ENCODE data around the gene TAX1BP3.
A peak's percentile ranks its signal among the peaks of the same experiment; 100 is the strongest.

Gene TAX1BP3

DNA sequence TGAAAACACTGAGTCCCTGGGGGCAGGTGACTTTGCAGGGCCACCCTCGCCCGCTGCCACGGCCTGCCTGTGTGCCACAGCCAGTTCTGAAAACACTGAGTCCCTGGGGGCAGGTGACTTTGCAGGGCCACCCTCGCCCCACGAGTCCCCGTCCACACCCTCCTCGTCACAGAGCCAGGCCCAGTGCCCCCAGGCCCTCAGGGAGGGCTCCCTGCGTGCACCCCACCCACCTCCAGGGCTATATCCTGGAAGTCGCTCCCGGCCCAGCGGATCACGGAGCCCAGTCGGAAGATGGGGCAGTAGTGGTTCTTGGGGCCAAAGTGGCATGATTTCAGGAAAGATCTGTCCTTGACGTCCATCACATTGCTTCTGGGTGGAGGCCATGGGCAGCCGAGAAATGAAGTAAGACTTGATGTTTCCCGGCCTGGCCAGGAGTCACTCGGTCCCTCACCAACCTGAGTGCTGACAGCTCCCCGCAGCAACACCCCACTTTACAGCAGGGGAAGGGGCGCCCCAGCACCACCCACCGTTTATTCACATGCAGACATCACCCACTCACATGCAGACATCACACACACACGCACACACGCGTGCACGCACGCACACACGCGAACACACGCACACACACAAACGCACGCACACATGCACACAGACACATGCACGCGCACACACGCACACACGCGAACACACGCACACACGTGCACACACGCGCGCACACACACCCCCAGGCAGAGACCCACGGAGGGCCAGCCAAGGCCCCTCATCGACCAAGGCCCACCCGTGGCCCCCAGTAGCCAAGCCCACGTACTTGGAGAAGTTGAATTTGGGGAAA is 21.1 kb upstream of the TAX1BP3 start:
- no peak overlapping the region for H3K4me3 ChIP-seq
- H3K27ac ChIP-seq: no peak overlapping the region

DNA sequence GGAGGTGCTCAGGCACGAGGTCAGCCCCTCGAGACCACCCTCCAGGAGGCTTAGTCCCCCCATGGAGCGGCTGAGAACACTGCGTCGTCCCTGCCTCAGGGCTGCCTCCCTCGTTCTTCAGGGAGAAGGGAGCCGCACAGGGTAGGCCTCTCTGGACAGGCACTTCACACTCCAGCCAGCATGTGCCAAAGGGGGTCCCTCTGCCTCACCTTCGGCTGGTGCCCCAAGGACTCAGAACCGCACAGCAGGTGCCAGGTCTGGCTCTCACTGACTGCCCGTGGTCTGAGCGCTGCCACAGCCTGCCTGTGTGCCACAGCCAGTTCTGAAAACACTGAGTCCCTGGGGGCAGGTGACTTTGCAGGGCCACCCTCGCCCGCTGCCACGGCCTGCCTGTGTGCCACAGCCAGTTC is 20.5 kb upstream of the TAX1BP3 start:
- H3K4me3 ChIP-seq: no peak overlapping the region
- H3K27ac ChIP-seq: no peak overlapping the region

DNA sequence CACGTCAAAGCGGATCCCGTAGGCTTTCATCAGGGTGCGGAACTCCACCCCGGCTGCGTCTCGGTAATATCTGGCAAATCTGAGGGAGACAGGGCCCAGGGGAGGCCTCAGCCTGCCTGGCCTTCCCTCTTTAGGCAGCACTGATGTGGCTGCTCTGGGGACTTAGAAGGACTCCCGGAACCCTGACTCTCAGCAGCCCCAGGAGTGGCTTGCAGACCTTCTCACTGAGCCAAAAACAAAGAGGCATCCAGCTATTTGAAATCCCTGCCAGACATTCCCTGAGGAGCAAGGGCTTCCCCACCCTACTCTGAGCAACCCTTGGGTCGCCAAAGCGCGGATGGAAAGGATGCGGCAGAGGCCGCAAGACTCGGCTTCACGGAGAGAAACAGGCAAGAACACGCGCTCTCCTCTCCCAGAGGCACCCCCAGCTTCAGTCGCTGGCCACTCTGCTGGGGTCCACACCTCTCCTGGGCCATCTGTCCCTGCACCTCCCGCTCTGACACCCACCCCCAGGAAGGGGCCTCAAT is 19.7 kb upstream of the TAX1BP3 start:
- Histone ChIP-seq H3K4me3 (no peak overlapping the region), H3K27ac (no peak overlapping the region)

DNA sequence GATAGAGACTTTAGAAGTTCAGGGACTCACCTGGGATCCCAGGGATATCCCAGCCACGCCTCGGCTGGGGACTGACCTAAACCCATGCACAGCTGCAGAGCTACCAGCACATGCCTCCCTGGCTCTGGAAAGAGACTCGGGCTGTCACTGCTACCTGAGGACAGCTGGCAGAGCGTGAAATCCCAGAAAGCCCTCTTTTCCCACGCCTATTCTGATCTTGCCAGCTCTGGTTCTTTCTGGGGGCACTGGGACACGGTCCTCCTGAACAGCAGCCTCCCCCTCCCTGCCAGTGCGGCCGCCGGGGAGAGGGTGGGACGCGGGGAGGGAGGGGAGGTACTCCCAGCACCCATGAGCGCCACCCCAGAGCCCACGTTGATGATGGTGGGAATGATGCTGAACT is 16.8 kb upstream of the TAX1BP3 start:
- H3K27ac ChIP-seq: no peak overlapping the region
- no peak overlapping the region for H3K4me3 ChIP-seq

DNA sequence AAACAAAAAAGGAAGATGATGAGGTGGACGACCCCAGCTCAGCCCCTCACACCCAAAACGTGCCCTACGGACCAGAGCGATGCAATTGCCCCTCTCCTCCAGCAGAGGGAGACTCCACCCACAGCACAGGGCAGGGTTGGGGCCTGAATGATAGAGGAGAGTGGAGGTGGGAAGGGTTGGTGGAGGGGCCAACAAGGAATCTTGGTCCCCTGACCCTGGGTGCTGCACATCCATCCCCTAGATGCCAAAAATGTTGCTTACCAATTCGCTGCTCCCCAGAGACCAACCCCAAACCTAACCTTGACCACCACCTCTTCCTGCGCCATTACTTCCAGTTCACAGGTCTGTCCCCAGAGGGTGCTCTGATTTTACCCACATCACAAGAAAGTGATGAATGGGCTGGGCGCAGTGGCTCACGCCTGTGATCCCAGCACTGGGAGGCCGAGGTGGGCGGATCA is 14.7 kb upstream of the TAX1BP3 start:
- Histone ChIP-seq H3K27ac (no peak overlapping the region), H3K4me3 (no peak overlapping the region)

DNA sequence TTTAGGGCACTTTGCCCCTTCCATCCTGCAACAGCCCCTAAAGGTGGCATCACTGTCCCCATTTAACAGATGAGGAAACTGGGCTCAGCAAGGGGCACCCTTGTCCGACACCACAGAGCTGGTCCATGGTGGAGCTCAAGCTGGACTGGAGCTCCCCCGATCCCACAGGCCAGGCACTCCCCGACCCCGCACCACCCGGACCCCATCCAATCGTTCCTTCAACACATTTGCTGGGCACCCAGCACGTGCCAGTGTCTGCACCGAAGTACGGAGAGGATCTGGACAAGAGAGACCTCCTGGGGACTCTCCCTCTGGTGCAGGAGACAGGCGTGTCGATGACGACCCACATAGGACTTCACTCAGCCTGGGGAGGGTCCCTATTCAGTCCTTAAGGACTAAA is 13.7 kb upstream of the TAX1BP3 start:
- no peak overlapping the region for H3K4me3 ChIP-seq
- no peak overlapping the region for H3K27ac ChIP-seq

DNA sequence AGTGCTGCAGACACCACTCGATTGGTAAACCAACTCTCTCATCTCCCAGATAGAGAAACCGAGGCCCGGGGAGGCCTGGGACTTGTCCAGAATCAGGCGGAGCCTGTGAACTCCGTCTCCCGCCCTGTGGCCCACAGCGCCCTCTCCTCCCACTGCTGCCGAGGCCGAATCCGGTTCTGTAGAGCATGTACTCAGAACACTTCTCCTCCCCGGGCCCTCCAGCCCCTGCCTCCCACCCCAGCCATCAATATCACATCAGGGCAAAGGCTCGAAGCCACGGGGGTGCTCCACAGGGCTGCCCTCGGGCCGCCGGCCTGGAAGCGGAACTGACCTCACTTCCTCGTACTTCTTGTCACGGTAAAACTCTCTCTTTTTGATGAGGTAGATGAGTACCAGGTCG is 13.2 kb upstream of the TAX1BP3 start:
- Histone ChIP-seq H3K4me3 (no peak overlapping the region), H3K27ac (no peak overlapping the region)

DNA sequence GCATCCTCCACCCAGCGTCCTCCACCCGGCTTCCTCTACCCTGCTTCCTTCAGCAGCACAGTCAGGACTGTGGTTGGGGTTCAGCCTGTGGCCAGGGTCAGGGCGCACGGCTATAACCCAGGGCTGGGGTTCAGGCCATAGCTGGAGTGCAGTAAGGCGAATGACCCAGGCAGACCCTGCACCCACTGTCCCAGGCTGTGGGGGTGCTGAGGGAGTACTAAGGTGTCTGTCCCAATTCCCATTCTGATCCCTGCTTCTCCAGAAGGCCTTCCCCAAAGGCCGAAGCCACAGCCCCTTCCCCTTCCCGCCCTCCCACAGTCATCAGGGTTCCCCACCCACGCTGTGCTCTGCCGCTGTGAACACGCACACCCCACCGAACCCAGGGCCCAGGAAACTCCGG is 12.7 kb upstream of the TAX1BP3 start:
- Histone ChIP-seq H3K27ac (no peak overlapping the region), H3K4me3 (no peak overlapping the region)

DNA sequence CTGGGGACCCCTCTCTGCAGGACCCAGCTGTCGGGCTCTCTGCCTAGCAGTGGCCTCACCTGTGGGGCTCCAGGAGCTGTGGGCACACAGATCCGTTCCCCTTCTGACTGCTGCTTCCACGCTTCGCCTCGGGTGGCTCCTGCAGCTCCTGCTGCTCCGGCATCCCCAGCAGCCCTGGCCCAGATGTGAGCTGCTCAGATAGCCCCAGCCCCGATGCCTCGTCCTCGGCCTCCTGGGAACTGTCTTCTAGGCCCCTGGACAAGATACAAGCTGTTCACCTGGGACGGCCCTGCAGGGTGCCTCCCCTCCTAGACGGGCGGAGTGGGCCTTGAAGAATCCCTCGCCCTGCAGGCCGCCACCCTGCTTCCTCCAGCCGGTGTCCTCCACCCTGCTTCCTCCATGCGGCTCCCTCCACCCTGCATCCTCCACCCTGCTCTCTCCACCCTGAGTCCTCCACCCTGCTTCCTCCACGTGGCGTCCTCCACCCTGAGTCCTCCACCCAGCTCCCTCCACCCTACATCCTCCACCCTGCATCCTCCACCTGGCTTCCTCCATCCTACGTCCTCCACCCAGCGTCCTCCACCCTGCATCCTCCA is 11.3 kb upstream of the TAX1BP3 start:
- H3K4me3 ChIP-seq: no peak overlapping the region
- no peak overlapping the region for H3K27ac ChIP-seq

DNA sequence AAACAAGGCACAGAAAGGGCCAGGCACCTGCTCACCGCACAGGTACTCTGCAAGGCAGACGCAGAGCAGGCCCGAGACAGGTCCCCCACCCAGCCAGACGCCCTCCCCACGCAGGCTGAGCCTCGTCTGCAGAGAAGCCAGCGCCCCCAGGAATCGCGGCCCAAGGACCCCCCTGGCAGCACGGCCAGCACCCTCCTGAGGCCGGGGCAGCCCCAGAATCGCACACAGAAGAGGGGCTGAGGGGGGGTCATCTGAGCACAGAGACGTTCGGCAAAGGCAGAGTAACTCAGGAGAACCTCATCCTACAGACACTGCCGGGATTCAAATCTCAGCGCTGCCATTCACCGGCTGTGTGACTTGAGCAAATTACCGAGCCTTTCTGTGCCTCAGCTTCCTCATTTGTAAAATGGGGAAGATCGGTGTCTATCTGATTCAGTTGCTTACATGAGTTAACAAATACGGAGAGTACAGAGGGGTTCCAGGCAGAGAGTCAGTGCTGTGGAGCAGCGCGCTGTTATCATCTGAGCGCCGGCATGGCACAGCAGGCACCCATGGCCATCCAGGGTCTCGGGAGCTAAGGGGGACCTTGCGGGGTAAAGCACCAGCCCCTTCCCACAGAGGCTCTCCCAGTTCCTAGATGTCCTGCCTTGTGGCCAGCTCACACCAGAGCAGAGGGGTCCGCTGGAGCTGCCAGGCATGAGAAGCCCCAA is 10.6 kb upstream of the TAX1BP3 start:
- no peak overlapping the region for H3K4me3 ChIP-seq
- no peak overlapping the region for H3K27ac ChIP-seq

DNA sequence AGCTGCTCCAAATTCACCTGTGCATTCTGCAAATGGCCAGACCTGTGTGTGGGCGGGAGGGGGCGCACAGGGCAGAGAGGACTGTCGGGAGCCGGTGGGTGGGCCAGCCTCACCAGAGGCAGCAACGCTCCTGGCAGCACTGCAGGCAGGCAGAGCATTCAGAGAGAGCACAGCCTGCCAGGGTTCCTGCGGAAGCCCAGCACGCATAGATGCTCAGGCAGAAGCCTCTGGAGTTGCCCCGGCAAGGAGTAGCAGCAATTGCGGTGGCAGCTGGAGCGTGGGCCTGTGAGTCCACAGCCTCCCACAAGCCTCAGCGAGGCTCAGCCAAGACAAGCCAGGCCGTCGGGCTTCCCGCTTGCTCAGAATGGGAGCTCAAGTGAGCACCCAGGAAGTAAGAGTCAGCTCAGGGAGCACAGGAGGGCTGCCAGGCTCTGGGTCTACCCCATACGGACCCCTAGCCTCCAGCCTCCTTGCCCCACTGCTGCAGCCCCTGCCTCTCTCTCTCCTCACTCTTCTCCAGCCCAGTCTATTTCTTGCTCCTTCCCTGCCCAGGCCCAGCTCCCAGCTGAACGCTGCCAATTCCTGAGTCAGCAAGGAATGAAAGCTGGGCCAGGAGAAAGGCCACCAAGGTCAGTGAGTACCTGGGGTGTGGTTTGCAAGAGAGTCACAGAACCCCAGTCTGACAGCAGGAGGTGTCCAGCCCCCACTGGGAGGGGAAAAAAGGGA is 9.9 kb upstream of the TAX1BP3 start:
- H3K4me3 ChIP-seq: no peak overlapping the region
- no peak overlapping the region for H3K27ac ChIP-seq

DNA sequence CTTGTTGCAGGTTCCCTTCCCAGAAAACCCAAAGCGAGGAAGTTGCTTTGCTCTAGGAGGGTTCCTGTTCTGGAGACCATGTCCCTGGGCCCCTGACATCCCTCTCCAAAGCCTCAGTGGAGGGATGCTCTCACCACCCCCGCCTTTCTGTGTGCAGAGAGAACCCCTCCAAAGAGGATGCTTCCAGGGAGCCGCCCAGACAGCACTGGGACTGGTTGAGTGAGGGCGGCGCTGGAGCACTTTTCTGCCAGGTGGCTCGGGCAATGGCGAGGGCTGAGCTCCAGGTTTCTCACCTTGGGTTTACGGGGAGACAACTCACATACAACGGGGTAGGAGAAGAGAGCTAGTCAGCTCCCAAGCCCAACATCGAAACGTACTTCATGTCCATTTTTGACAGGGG is 7.5 kb upstream of the TAX1BP3 start:
- Histone ChIP-seq H3K4me3 (no peak overlapping the region), H3K27ac (no peak overlapping the region)

DNA sequence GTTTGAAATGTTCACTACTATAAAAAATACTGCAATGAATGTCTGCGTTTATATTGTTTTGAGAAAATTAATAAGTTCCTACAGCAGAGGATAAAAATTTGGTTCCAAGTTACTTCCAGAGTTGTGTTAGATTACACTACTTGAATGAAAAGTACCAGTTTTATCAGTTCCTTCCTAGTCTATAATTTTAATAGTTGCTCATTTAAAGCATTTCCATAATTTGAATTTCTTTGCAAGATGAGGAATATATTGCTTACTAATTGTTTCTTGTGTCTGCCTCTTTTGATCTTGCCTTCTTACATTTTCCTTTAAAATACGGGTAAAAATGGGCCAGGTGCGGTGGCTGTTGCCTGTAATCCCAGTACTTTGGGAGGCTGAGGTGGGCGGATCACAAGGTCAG is 4.2 kb upstream of the TAX1BP3 start:
- H3K4me3 ChIP-seq: no peak overlapping the region
- H3K27ac ChIP-seq: no peak overlapping the region

DNA sequence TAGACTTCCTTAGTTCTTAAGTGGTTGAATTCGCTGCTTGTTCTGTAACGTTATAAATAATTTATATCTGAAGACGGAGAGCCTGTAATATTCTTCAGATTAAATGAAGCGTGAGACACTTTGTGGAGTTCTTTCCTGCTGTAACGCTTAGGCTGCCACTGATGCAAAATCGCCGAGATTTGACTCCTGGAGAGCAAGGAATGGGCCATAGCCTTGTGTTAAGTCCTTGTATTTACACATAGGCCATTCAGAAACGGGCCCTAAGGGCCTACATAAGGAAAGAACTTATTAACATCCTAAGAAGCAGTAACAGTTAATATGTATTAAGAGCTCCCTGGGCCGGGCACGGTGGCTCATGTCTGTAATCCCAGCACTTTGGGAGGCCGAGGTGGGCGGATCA is 1.2 kb upstream of the TAX1BP3 start:
- H3K27ac ChIP-seq: peak overlapping the region in 8 of 21 experiments; percentile 93 to 98 (median 94)
- peak overlapping the region; percentile 66 to 97 (median 92) for H3K4me3 ChIP-seq

DNA sequence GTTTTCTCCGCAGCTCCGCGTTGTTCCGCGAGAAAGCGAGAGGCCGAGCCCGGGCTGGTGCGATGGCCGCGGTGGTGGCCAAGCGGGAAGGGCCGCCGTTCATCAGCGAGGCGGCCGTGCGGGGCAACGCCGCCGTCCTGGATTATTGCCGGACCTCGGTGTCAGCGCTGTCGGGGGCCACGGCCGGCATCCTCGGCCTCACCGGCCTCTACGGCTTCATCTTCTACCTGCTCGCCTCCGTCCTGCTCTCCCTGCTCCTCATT is 638 bp upstream of the TAX1BP3 start:
- peak overlapping the region; percentile 50 to 99 (median 94) for H3K27ac ChIP-seq
- H3K4me3 ChIP-seq: peak overlapping the region; percentile 66 to 97 (median 92)

DNA sequence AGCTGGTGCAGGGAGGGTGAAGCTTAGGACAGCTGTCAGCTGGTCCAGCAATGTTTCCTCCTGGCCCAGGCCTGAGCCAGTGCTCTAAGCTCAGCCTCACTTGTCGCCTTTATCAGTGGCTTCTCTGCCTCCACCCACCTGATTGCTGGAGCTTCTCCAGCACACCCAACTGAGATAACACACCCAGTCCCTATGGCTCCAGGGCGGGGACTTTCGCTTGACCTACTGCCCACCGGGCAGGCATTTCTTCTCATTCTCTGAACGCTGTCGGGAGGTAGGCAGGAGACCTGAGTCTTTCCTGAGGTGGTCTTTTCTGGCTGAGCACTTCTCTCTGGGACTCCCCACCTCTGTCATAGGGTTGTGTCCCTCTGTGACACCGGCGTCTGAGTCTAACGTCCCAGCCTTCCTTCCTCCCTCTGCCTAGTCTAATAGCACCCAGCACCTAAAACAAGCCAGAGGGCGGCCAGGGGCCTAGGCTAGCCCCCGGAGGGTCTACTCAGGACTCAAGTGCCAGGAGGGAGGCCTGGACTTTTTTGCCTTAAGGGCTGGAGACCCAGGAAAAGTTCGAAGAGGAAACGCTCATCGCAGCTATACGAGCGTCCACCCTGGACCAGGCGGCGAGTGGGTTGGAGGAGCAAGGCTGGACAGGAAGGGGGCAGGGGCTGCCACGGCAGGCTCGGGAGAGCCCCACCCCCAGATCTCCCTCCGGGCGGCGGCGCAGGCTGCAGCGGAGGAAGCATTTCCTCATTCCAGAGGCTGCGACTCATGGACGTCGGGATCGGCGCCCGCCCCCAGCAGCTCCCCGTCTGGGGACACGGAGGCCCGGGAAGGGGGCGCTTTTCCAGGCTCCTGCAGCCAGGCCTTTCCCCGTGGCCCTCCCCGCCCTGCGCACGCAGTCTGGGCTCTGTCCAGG is 756 bp downstream of the TAX1BP3 start:
- peak overlapping the region; percentile 67 to 99 (median 94) for H3K27ac ChIP-seq
- H3K4me3 ChIP-seq: peak overlapping the region; percentile 66 to 97 (median 92)

DNA sequence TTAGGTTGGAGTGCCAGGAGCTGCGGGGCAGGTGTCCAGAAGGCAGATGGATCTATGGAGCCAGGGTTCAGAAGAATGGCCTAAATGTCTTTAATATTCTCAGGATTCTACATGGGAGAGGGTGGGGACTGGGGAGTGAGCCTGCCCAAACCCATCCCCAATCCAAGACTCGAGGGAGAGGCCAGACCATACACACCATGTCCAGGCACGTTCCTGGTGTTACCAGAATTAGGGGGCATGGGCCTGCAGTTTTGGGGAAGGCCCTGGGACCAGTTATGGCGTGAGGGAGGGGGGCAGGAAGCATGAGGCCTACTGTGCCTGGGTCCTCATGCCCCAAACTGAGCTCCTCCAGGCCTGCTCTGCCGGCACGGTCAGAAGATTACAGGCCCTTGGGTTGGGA is 1.9 kb downstream of the TAX1BP3 start:
- Histone ChIP-seq H3K27ac (peak overlapping the region in 14 of 21 experiments; percentile 52 to 97 (median 92)), H3K4me3 (peak overlapping the region in 5 of 7 experiments; percentile 11 to 97 (median 92))

DNA sequence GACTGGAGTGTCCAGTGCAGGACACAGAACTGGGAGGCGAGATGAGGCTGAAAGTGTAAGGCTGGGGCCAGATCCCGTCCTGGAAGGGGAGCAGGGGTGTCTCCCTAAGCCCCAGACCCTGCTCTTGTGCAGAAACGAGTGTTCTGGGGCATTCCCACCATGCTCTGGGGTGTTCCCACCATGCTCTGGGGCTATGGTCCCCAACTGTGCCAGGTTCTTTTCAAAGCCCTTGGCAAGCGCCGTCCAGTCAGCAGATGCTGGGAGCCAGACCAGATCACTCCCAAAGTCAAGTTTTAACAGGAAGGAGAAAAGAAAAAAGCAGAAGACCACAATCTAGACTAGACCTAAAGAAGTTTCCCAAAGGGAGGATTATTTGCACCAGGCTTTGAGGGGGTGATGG is 2.5 kb downstream of the TAX1BP3 start:
- H3K4me3 ChIP-seq: no peak overlapping the region
- peak overlapping the region in 11 of 21 experiments; percentile 30 to 96 (median 89) for H3K27ac ChIP-seq
